ENCODE measurements around the gene LRP5. TPM values are rescaled to one million over a fixed set of nuclear protein-coding genes. Genes with fewer than 3 reads are reported as not detected.
A peak's percentile ranks its signal among the peaks of the same experiment; 100 is the strongest.
"Not testable (repeated sequence)": the region's sequence is repeated elsewhere in the genome, so short reads cannot be mapped to it uniquely, and the experiment has no call there.

LRP5 gene
- total and polyA plus RNA-seq, 12 donors = 10.7 to 277 (median 75.8) TPM

- H3K36me3 ChIP-seq (replicated peaks in 1 of 2) = no peaks in the 10 kb centered on the region
- no peaks in the 10 kb centered on the region for H3K27me3 ChIP-seq
- TF ChIP-seq POLR2A (IDR thresholded peaks at IDR 0.05) (no peak), CTCF (IDR thresholded peaks at IDR 0.05) (no peak)
- H3K9me3 ChIP-seq (replicated peaks in 1 of 3) = no peaks in the 10 kb centered on the region
- H3K4me1 ChIP-seq (replicated peaks in 1 of 2) = no peaks in the 10 kb centered on the region
- no peak overlapping the region for H3K27ac ChIP-seq
- DNase-seq = no peak
- WGBS, 4 donors = 55 to 74% (median 68%) methylated on average over 6 to 8 of the region's 8 CpGs
- no peak overlapping the region for H3K4me3 ChIP-seq
- intact Hi-C loops (cut with DNase I) = no loop called here
Measured at GRCh38 chr11:68454767-68455166, 142.4 kb downstream of the LRP5 start.

DNA sequence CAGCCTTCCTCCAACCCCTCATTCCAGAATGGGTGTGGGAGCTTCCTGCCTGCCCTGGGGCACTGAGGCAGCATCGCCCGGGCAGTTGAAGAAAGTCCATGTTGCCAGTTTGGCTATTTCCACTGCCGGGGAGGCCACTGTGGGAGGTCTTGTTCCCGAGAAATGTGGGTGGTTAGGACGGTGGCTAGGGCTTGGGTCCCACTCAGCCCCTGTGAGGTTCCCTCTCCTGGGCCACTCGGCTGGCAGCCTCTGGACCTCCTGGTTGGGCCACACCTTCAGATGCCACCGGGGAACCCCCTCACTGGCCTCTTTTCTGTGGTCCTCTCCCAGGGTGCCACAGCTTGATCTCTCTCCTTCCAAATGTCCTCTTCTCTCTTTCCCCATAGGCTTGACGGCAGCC lies 143.1 kb downstream of the LRP5 start:
- Histone ChIP-seq H3K27me3 (no peaks in the 10 kb centered on the region), H3K4me3 (no peak overlapping the region), H3K9me3 (replicated peaks in 1 of 3) (no peaks in the 10 kb centered on the region), H3K36me3 (replicated peaks in 1 of 2) (no peaks in the 10 kb centered on the region), H3K27ac (no peak overlapping the region), H3K4me1 (replicated peaks in 1 of 2) (no peaks in the 10 kb centered on the region)
- intact Hi-C loops (cut with DNase I) = no loop called here
- WGBS, 4 donors = 66 to 88% (median 79%) methylated on average over 4 to 8 of the region's 8 CpGs
- TF ChIP-seq CTCF (IDR thresholded peaks at IDR 0.05) (no peak), POLR2A (IDR thresholded peaks at IDR 0.05) (no peak)
- DNase-seq = no peak

GRCh38 chr11:68457216-68457897 lies 145.0 kb downstream of the LRP5 start:
- intact Hi-C loops (cut with DNase I) = no loop called here
- H3K4me3 ChIP-seq = no peak overlapping the region
- TF ChIP-seq CTCF (IDR thresholded peaks at IDR 0.05) (no peak), POLR2A (IDR thresholded peaks at IDR 0.05) (no peak)
- H3K27ac ChIP-seq = no peak overlapping the region
- H3K9me3 ChIP-seq (replicated peaks in 1 of 3) = no peaks in the 10 kb centered on the region
- H3K36me3 ChIP-seq (replicated peaks in 1 of 2) = no peaks in the 10 kb centered on the region
- no peaks in the 10 kb centered on the region for H3K27me3 ChIP-seq
- H3K4me1 ChIP-seq (replicated peaks in 1 of 2) = peaks cover 7% of the 10 kb centered on the region in 2 donors
- 70 to 88% (median 88%) methylated on average over 3 to 8 of the region's 8 CpGs for WGBS, 4 donors
- DNase-seq = no peak

DNA sequence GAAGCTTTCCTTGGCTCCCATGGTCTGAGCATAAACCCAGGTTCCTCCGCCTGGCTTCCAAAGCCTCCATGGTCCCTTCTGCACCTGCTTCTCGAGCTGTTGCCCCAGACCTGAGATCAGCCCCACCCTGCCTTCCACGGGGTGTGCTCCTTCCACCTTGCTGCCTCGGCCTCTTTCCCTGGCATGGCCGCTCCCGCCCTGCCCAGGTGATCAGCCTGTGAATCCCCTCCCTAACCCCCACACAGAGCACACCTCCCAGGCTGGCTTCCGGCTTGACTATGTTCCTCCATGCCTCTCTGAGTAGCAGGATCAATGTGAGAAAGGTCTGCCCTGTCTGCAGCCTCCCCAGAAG lies 145.5 kb downstream of the LRP5 start:
- Histone ChIP-seq H3K4me1 (replicated peaks in 1 of 2) (peaks cover 12% of the 10 kb centered on the region in 2 donors), H3K27me3 (no peaks in the 10 kb centered on the region), H3K4me3 (no peak overlapping the region), H3K36me3 (replicated peaks in 1 of 2) (no peaks in the 10 kb centered on the region), H3K9me3 (replicated peaks in 1 of 3) (no peaks in the 10 kb centered on the region), H3K27ac (no peak overlapping the region)
- 87 to 96% (median 89%) methylated on average over 7 of the region's 7 CpGs for WGBS, 4 donors
- TF ChIP-seq POLR2A (IDR thresholded peaks at IDR 0.05) = no peak
- no peak for TF ChIP-seq CTCF (IDR thresholded peaks at IDR 0.05)
- intact Hi-C loops (cut with DNase I) = no loop called here
- no peak for DNase-seq

- 86 to 91% (median 90%) methylated on average over 6 of the region's 6 CpGs for WGBS, 4 donors
- intact Hi-C loops (cut with DNase I); H3K27ac ChIP-seq; H3K36me3 ChIP-seq (replicated peaks in 1 of 2); H3K4me3 ChIP-seq; H3K9me3 ChIP-seq (replicated peaks in 1 of 3); H3K27me3 ChIP-seq: not testable (repeated sequence)
- peak in 1 of 7 donors; percentile 8 for DNase-seq
- peaks cover 15 to 17% of the 10 kb centered on the region in 2 donors for H3K4me1 ChIP-seq (replicated peaks in 1 of 2)
Measured at GRCh38 chr11:68458340-68458739, 145.9 kb downstream of the LRP5 start.

All from adrenal gland (tissue), 12 donors.